CD14-positive monocyte (primary cell): ENCODE data around the gene PER2. TPM values are rescaled to one million over a fixed set of nuclear protein-coding genes. Genes with fewer than 3 reads are reported as not detected.
A peak's percentile ranks its signal among the peaks of the same experiment; 100 is the strongest.

ENCODE experiments used
- DNase-seq, 3 donors: peaks; one replicate each; pipeline ENCODE4 v3.0.0-alpha.2; 2011 to 2022
- H2AFZ ChIP-seq: 2 replicates; pipeline ENCODE4 v1.6.0; 2012; ENCODE audit warnings: mild to moderate bottlenecking, low read depth, low read length, inconsistent platforms; ENCODE audit not compliant: insufficient read depth, poor library complexity, severe bottlenecking
- H3K27ac ChIP-seq, 2 donors: 1 replicate in 1 of 2; 2 replicates in 1 of 2; pipeline ENCODE4 v1.5.1; 2012 to 2013; ENCODE audit warnings: low read length in 2 of 2, control low read depth in 1 of 2, inconsistent platforms in 1 of 2, low read depth in 1 of 2, mild to moderate bottlenecking in 1 of 2
- H3K27me3 ChIP-seq, 2 donors: one replicate each; pipeline versions ENCODE4 v1.6.0 to v1.6.1; 2011 to 2013; ENCODE audit warnings: low read length in 2 of 2; ENCODE audit not compliant: control insufficient read depth in 2 of 2, insufficient read depth in 2 of 2
- H3K36me3 ChIP-seq, 2 donors: replicated peaks in 1 of 2; 1 replicate in 1 of 2; 2 replicates in 1 of 2; pipeline versions ENCODE4 v1.5.1 to v1.6.1; 2012 to 2013; ENCODE audit warnings: low read length in 2 of 2, control low read depth in 1 of 2, inconsistent platforms in 1 of 2, mild to moderate bottlenecking in 1 of 2; ENCODE audit not compliant: insufficient read depth in 2 of 2, control insufficient read depth in 1 of 2
- H3K4me1 ChIP-seq, 2 donors: 1 replicate in 1 of 2; 2 replicates in 1 of 2; pipeline versions ENCODE4 v1.5.1 to v1.6.1; 2012 to 2013; ENCODE audit warnings: low read length in 2 of 2, control low read depth in 1 of 2, inconsistent platforms in 1 of 2, mild to moderate bottlenecking in 1 of 2, moderate library complexity in 1 of 2; ENCODE audit not compliant: insufficient read depth in 2 of 2, control insufficient read depth in 1 of 2
- H3K4me2 ChIP-seq: replicated peaks from 2 replicates; pipeline ENCODE3; 2012; ENCODE audit warnings: low read length, moderate library complexity, mild to moderate bottlenecking; ENCODE audit not compliant: poor library complexity, severe bottlenecking; ENCODE audit errors: extremely low read depth
- H3K4me3 ChIP-seq, 3 experiments: fragments of 200-600 bp in 1 of 3; sonication (generic) in 1 of 3; replicated peaks in 1 of 3; 1 replicate in 2 of 3; 2 replicates in 1 of 3; pipeline ENCODE4 v1.5.1; 2011 to 2013; ENCODE audit warnings: low read length in 3 of 3, mild to moderate bottlenecking in 3 of 3, control low read depth in 2 of 3, low read depth in 2 of 3, inconsistent platforms in 1 of 3, moderate library complexity in 1 of 3
- H3K79me2 ChIP-seq: 2 replicates; pipeline ENCODE4 v1.6.0; 2012; ENCODE audit warnings: mild to moderate bottlenecking, control low read depth, inconsistent platforms, low read length, moderate library complexity; ENCODE audit not compliant: insufficient read depth
- H3K9ac ChIP-seq: 2 replicates; pipeline ENCODE4 v1.6.0; 2017; ENCODE audit warnings: low read length, mild to moderate bottlenecking; ENCODE audit not compliant: insufficient read depth, poor library complexity, severe bottlenecking
- H3K9me3 ChIP-seq, 2 donors: replicated peaks in 1 of 2; 1 replicate in 1 of 2; 2 replicates in 1 of 2; pipeline versions ENCODE4 v1.5.1 to v1.6.1; 2012 to 2013; ENCODE audit warnings: low read length in 2 of 2, control low read depth in 1 of 2; ENCODE audit not compliant: control insufficient read depth in 1 of 2, insufficient read depth in 1 of 2
- H4K20me1 ChIP-seq: 2 replicates; pipeline ENCODE4 v1.6.0; 2012; ENCODE audit warnings: mild to moderate bottlenecking, low read length, control low read depth, moderate library complexity; ENCODE audit not compliant: insufficient read depth
- H3K27ac Mint-ChIP-seq, 7 donors: one replicate each; pipeline ENCODE4 v1.8.0; 2020; ENCODE audit warnings: mild to moderate bottlenecking in 7 of 7, mixed read lengths in 7 of 7, moderate library complexity in 6 of 7, inconsistent platforms in 2 of 7
- H3K27me3 Mint-ChIP-seq, 3 donors: one replicate each; pipeline ENCODE4 v1.8.0; 2021 to 2022; ENCODE audit warnings: low read depth in 3 of 3, mild to moderate bottlenecking in 3 of 3, mixed read lengths in 3 of 3, moderate library complexity in 3 of 3, inconsistent platforms in 1 of 3
- H3K36me3 Mint-ChIP-seq, 2 donors: one replicate each; pipeline ENCODE4 v1.8.0; 2020; ENCODE audit warnings: mixed read lengths in 2 of 2, inconsistent platforms in 1 of 2, mild to moderate bottlenecking in 1 of 2
- H3K4me1 Mint-ChIP-seq: one replicate; pipeline ENCODE4 v1.8.0; 2020; ENCODE audit warnings: mild to moderate bottlenecking, mixed read lengths
- H3K4me3 Mint-ChIP-seq, 2 donors: one replicate each; pipeline ENCODE4 v1.8.0; 2020; ENCODE audit warnings: mild to moderate bottlenecking in 2 of 2, mixed read lengths in 2 of 2, moderate library complexity in 1 of 2
- H3K9me3 Mint-ChIP-seq, 7 donors: one replicate each; pipeline ENCODE4 v1.8.0; 2020 to 2022; ENCODE audit warnings: mixed read lengths in 7 of 7, mild to moderate bottlenecking in 6 of 7, moderate library complexity in 6 of 7, inconsistent platforms in 2 of 7
- WGBS: methylation state at CpG from one replicate; pipeline ENCODE4 v1.1.5; 2013; ENCODE audit warnings: missing lambda C conversion rate; ENCODE audit not compliant: insufficient coverage; 5-methylcytosine and 5-hydroxymethylcytosine counted together
- intact Hi-C, 2 donors: fragments of 100-400 bp; cut with micrococcal nuclease; formaldehyde crosslinking; loops; one replicate each; pipeline versions ENCODE4 v1.15.0 to v1.15.1; 2023
- polyA plus RNA-seq, 3 donors: library from polyadenylated mRNA; depleted of rRNA in 1 of 3; unstranded in 2 of 3; stranded (reverse) in 1 of 3; fragments of 300-500 nt in 2 of 3; fragments of >200 nt in 1 of 3; fragmentation: Illumina TruSeq in 2 of 3; gene quantifications; 1 replicate in 2 of 3; 2 replicates in 1 of 3; pipeline ENCODE4 v1.2.3, GENCODE V29; 2012 to 2021
- TF ChIP-seq, protein P1 (sequence below): fragments of 200-600 bp; IDR thresholded peaks from one replicate; pipeline ENCODE4 v1.8.0; 2022; ENCODE audit warnings: antibody characterized with exemption, mild to moderate bottlenecking

The PER2 gene
- polyA plus RNA-seq, 3 donors, result 1.6 to 5.6 (median 3.1) TPM

DNA sequence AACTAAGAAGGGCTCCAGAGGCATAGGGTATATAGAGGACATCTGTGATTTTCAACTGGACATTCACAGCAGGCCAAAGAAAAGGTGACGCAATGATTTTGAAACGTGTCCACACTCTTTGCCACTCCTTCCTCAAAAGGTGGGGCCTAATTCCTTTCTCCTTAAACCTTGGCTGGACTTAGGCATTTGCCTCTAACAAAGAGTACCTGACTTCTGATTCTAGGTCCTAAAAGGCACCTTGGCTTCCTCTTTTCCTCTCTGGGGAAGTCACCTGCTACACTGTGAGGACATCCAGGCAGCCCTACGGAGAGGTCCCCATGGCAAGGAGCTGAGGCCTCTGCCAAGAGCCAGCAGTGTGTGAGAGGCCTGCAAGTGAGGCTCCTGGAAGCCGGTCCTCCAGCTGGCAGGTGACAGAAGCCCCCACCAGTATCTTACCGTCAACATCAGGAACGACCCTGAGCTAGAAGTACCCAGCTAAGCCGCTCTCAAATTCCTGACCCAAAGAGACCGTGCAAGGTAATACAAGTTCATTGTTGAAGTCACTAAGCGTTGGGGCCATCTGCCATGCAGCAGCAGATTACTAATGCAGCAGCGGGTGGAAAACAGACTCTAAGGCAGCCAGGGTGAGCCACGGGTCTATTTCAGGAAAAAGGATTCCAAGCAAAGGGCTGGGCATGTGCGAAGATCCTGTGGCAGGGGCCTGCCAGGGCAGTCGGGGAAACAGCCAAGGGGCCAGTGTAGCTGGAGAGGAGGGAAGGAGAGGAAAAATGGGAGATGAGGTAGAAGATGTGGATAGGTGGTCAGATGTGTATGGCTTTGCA lies 41.2 kb downstream of the PER2 start:
- Histone ChIP-seq H3K4me2 (no peak overlapping the region), H4K20me1 (no peaks in the 10 kb centered on the region), H2AFZ (no peak overlapping the region), H3K4me3 (no peak overlapping the region), H3K9ac (no peak overlapping the region), H3K4me1 (no peaks in the 10 kb centered on the region), H3K36me3 (peaks cover 32 to 64% of the 10 kb centered on the region in 2 donors), H3K27me3 (peaks cover 2 to 8% of the 10 kb centered on the region in 2 donors), H3K9me3 (no peaks in the 10 kb centered on the region), H3K27ac (no peak overlapping the region), H3K79me2 (no peaks in the 10 kb centered on the region)
- peaks cover 62 to 71% of the 10 kb centered on the region in 2 donors for H3K36me3 Mint-ChIP-seq
- H3K27me3 Mint-ChIP-seq, result peaks cover 4 to 10% (median 6%) of the 10 kb centered on the region in 3 donors
- peaks cover 0 to 3% (median under 1%) of the 10 kb centered on the region in 7 donors for H3K9me3 Mint-ChIP-seq
- peaks cover 4% of the 10 kb centered on the region for H3K4me1 Mint-ChIP-seq
- no peak overlapping the region for H3K4me3 Mint-ChIP-seq
- DNase-seq, result no peak
- intact Hi-C loops, result no loop called here
- 80% methylated on average over 8 of the region's 13 CpGs for WGBS
- H3K27ac Mint-ChIP-seq, result peak overlapping the region in 2 of 7 donors; percentile 6 to 31
- TF ChIP-seq, protein P1, sequence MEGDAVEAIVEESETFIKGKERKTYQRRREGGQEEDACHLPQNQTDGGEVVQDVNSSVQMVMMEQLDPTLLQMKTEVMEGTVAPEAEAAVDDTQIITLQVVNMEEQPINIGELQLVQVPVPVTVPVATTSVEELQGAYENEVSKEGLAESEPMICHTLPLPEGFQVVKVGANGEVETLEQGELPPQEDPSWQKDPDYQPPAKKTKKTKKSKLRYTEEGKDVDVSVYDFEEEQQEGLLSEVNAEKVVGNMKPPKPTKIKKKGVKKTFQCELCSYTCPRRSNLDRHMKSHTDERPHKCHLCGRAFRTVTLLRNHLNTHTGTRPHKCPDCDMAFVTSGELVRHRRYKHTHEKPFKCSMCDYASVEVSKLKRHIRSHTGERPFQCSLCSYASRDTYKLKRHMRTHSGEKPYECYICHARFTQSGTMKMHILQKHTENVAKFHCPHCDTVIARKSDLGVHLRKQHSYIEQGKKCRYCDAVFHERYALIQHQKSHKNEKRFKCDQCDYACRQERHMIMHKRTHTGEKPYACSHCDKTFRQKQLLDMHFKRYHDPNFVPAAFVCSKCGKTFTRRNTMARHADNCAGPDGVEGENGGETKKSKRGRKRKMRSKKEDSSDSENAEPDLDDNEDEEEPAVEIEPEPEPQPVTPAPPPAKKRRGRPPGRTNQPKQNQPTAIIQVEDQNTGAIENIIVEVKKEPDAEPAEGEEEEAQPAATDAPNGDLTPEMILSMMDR, result no peak

GRCh38 chr2:238244151-238244550 lies 44.3 kb downstream of the PER2 start:
- 100% methylated on average over 3 of the region's 5 CpGs for WGBS
- H3K4me3 ChIP-seq, result no peak overlapping the region
- intact Hi-C loops, result loop anchor here (5.0 kb wide), 2 partner anchors 42 to 182 kb away; partner anchors contain the start of genes ILKAP (in 1 of the 2) and SCLY (in 1 of the 2)
- H3K27ac ChIP-seq, result no peak overlapping the region
- Mint-ChIP-seq H3K4me1 (peaks cover 13% of the 10 kb centered on the region), H3K27me3 (peaks cover 19 to 33% (median 22%) of the 10 kb centered on the region in 3 donors), H3K36me3 (peaks cover 41 to 46% of the 10 kb centered on the region in 2 donors), H3K27ac (no peak overlapping the region), H3K9me3 (peaks cover 0 to 11% (median 8%) of the 10 kb centered on the region in 7 donors), H3K4me3 (no peak overlapping the region)
- TF ChIP-seq, protein P1, result no peak
- no peaks in the 10 kb centered on the region for H3K79me2 ChIP-seq
- no peak overlapping the region for H2AFZ ChIP-seq
- no peaks in the 10 kb centered on the region for H4K20me1 ChIP-seq
- DNase-seq, result no peak
- no peak overlapping the region for H3K9ac ChIP-seq
- peaks cover 20 to 29% of the 10 kb centered on the region in 2 donors for H3K27me3 ChIP-seq
- H3K36me3 ChIP-seq, result peaks cover 17 to 40% of the 10 kb centered on the region in 2 donors
- no peak overlapping the region for H3K4me2 ChIP-seq
- H3K4me1 ChIP-seq, result peaks cover 7 to 19% of the 10 kb centered on the region in 2 donors
- peaks cover 0 to 2% of the 10 kb centered on the region in 2 donors for H3K9me3 ChIP-seq
